Measurements from ENCODE around the gene ADGRL3.

Gene ADGRL3

DNA sequence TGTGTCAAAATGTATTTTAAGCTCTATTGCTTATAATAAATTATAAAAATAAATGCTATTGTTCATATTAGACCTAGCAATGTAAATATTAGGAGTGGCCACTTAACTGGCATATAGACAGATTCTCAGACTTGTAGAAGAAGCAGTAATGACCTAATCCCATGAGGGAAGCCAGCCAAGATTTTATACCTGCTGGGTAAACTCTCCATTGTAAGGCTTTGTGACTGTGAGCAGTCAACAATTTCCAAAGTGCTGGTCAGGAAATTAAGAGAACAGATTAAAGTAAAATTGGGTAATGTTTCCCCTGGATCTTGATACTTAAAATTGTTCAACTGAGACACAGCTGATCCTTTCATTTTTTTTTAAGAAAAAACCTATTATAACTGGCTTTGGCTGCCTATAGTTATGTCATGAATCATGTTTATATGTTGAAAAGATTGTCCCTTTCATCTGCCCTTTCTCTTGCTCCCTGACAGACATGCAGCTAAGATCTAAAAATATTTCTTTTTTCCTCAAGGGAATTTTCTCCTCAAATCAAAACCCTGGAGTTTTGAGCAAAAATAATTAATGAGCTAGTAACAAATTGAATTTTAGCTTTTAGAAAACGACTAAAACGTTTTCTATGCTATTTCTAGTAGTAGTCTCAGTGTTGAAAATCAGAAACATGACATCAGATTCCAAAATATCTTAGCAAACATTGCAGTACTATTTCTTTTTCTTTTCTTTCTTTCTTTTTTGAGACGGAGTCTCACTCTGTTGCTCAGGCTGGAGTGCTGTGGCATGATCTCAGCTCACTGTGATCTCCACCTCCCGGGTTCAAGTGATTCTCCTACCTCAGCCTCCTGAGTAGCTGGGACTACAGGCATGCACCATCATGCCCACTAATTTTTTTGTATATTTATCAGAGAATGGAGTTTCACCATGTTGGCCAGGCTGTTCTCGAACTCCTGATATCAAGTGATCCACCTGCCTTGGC is 77.9 kb downstream of the ADGRL3 start:
- no peak for DNase-seq (ENCODE audit: low read depth in 2 of 2)

DNA sequence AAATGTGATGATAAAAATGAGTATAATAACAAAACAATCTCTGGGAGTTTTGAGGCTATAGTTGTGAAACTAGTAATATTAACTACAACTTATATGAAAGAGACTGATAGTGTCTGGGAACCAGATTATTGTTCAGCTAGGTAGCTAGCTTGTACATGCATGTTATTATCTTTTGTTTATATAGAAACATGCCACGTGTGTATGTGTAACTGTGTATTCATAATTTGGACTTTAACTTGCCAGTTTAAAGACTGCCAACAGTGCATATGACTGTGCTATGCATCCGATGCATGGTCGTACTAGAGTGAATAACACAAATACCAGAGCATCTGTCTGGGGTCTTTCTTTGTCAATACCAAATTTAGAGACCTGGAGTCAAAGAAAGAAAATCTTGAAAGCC is 92.2 kb downstream of the ADGRL3 start:
- DNase-seq (ENCODE audit: low read depth in 2 of 2) = no peak

GRCh38 chr4:61293707-61294400 is 93.7 kb downstream of the ADGRL3 start:
- DNase-seq (ENCODE audit: low read depth in 2 of 2) = no peak

- no peak for DNase-seq (ENCODE audit: low read depth in 2 of 2)
Observed at GRCh38 chr4:61294936-61295335, 94.8 kb downstream of the ADGRL3 start.

DNA sequence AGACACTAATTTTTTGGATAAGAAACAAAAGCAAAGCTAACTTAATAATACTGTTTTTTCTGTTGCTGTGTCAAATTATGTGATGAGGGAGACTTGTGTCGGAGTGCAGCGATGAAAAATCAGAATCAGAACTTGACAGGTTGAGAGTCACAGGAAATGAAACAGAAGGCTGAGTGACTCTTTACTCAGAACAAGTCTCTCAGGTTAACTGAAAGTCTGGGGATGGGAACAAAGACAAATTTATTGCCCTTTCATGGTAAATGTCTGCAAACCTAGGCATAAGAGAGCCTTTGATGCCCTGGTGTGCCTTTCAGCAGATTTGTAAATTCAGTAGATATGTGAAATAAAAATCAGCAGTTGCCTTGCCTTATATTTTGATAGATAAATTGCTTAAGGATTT is 96.0 kb downstream of the ADGRL3 start:
- DNase-seq (ENCODE audit: low read depth in 2 of 2) = no peak

- DNase-seq (ENCODE audit: low read depth in 2 of 2) = no peak
Observed at GRCh38 chr4:61298178-61298740, 98.1 kb downstream of the ADGRL3 start.

GRCh38 chr4:61299316-61299715 is 99.2 kb downstream of the ADGRL3 start:
- no peak for DNase-seq (ENCODE audit: low read depth in 2 of 2)

GRCh38 chr4:61300266-61300844 is 100.2 kb downstream of the ADGRL3 start:
- no peak for DNase-seq (ENCODE audit: low read depth in 2 of 2)

DNA sequence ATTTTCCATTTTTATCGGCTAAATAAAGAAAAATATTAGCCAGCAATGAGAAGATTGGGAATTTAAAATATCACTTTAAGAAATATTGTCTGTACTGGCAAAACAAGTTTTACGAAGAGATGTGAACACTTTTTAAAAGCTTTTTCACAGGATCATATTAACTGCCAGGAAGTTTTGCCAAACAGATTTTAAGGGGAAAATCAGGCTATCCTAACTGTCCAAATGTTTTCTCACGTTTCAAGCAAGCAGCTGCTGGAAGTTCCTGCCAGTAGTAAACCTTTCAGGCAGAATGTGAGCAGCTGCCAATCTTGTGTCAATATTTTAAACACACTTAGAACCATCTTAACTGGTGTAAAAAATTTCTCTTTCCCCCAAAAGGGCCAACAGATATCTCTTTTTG is 101.1 kb downstream of the ADGRL3 start:
- no peak for DNase-seq (ENCODE audit: low read depth in 2 of 2)

DNA sequence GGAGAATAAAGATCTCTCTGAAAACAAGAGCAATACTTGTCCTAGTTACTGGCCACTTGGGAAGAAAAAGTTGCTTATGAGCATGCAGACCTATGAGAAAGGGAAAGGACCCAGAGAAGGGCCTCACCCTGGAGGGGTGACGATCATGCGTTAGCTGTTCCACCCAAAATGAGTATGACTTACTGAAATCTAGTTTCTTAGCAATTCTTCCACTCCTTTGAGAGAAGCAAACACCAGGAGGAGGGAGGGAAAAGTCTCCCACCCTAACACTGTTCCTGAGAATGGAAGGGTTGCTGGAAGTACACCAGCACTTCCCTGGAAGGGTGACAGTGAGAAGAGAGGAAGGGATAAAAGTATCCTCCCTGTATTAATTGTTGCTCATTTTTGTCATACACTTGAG is 107.9 kb downstream of the ADGRL3 start:
- DNase-seq (ENCODE audit: low read depth in 2 of 2) = no peak

GRCh38 chr4:61309616-61310015 is 109.5 kb downstream of the ADGRL3 start:
- DNase-seq (ENCODE audit: low read depth in 2 of 2) = no peak

- no peak for DNase-seq (ENCODE audit: low read depth in 2 of 2)
Observed at GRCh38 chr4:61312526-61312925, 112.4 kb downstream of the ADGRL3 start.

DNA sequence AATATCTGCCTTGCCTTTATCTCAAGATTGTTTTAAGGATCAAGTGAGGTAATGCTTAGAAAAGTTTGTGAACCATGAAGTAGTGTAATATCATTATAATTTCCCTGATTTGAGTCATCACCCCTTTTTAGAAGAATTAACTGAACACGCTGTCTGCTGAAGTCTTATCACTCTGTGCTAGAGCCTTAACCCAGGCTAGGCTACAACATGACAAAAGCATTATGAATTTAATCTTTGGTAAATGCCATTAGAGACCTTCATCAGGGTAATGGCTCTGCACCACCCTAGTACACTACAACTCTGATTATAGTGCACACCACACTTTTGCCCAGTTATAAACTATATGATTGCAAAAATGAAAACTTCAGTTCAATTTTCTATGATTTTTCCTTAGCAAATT is 118.3 kb downstream of the ADGRL3 start:
- DNase-seq (ENCODE audit: low read depth in 2 of 2) = no peak

DNA sequence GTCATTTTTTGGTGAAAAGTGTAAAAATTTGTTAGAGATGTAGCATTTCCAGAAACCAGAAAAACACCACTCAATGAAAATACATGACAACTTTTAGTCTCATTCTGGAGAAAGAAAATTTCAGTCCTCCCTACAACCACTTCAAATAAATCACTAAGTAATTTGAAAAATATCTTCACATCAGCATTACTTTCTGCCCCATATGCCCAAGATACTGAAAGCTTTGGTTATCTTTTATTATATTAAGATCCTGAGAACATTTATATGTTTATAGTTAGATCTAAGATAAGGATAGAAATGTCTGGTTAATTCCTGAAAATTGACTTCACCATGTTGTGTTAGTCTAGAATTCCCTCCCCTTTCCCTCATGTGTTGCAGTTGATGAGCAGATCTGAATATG is 119.0 kb downstream of the ADGRL3 start:
- no peak for DNase-seq (ENCODE audit: low read depth in 2 of 2)

- DNase-seq (ENCODE audit: low read depth in 2 of 2) = no peak
Observed at GRCh38 chr4:61320154-61320553, 120.0 kb downstream of the ADGRL3 start.

- DNase-seq (ENCODE audit: low read depth in 2 of 2) = no peak
Observed at GRCh38 chr4:61320631-61321030, 120.5 kb downstream of the ADGRL3 start.

GRCh38 chr4:61332693-61333092 is 132.6 kb downstream of the ADGRL3 start:
- DNase-seq (ENCODE audit: low read depth in 2 of 2) = no peak

DNA sequence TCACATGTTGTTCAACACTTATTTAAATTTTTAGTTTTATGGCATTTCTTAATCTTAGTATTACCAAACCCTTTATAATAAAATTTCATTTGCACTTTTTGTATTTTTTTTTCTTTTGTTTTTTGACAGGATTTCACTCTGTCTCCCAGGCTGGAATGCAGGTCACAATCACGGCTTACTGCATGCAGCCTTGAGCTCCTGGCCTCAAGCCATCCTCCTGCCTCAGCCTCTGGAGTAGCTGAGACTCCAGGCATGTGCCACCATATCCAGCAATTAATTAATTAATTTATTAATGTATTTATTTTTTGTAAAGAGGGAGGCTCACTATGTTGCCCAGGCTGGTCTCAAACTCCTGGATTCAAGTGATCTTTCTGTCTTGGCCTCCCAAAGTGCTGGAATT is 133.4 kb downstream of the ADGRL3 start:
- DNase-seq (ENCODE audit: low read depth in 2 of 2) = no peak

GRCh38 chr4:61335241-61335763 is 135.2 kb downstream of the ADGRL3 start:
- DNase-seq (ENCODE audit: low read depth in 2 of 2) = no peak

- DNase-seq (ENCODE audit: low read depth in 2 of 2) = no peak
Observed at GRCh38 chr4:61336488-61336887, 136.4 kb downstream of the ADGRL3 start.

GRCh38 chr4:61336916-61337315 is 136.8 kb downstream of the ADGRL3 start:
- no peak for DNase-seq (ENCODE audit: low read depth in 2 of 2)

DNA sequence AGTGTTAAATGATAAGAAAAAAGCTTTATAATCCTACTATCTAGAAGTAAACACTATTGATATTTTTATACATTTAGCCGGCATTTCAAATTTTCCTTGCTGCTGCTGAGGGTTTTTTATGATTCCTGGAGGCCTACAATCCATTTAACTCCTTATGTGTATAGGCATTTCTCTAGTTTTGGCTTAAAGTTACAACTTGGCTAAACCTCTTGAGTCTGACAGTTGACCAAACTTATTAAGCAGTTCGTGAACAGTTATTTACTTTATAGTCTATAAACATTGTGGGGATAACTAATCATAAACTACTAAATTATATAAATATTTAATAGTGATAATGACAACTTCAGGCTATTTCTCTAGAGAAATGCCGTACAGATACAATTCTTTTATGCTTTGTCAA is 141.9 kb downstream of the ADGRL3 start:
- DNase-seq (ENCODE audit: low read depth in 2 of 2) = no peak
